ENCODE results near the gene PPP5C.
"Not testable (repeated sequence)": the region's sequence is repeated elsewhere in the genome, so short reads cannot be mapped to it uniquely, and the experiment has no call there.

The PPP5C gene

GRCh38 chr19:46364359-46364758 lies 17.5 kb downstream of the PPP5C start:
- no peak for DNase-seq

- DNase-seq = no peak
Observed at GRCh38 chr19:46365561-46365960, 18.7 kb downstream of the PPP5C start.

GRCh38 chr19:46366620-46367292 lies 19.9 kb downstream of the PPP5C start:
- no peak for DNase-seq

- no peak for DNase-seq
Observed at GRCh38 chr19:46367426-46367825, 20.5 kb downstream of the PPP5C start.

GRCh38 chr19:46368116-46368515 lies 21.2 kb downstream of the PPP5C start:
- no peak for DNase-seq

- no peak for DNase-seq
Observed at GRCh38 chr19:46369817-46370216, 22.9 kb downstream of the PPP5C start.

- no peak for DNase-seq
Observed at GRCh38 chr19:46371371-46371901, 24.5 kb downstream of the PPP5C start.

- peak in 2 of 51 donors; percentile 6 for DNase-seq
Observed at GRCh38 chr19:46372901-46373490, 26.1 kb downstream of the PPP5C start.

- DNase-seq = peak in 8 of 51 donors; percentile 8 to 54 (median 20)
Observed at GRCh38 chr19:46373491-46374359, 26.8 kb downstream of the PPP5C start.

- DNase-seq = no peak
Observed at GRCh38 chr19:46374536-46375475, 27.9 kb downstream of the PPP5C start.

- DNase-seq = not testable (repeated sequence)
Observed at GRCh38 chr19:46375476-46376067, 28.7 kb downstream of the PPP5C start.

GRCh38 chr19:46376241-46377153 lies 29.6 kb downstream of the PPP5C start:
- DNase-seq = no peak

- no peak for DNase-seq
Observed at GRCh38 chr19:46378268-46378667, 31.4 kb downstream of the PPP5C start.

GRCh38 chr19:46380690-46381089 lies 33.8 kb downstream of the PPP5C start:
- no peak for DNase-seq

GRCh38 chr19:46381346-46381745 lies 34.5 kb downstream of the PPP5C start:
- no peak for DNase-seq

GRCh38 chr19:46381756-46382345 lies 35.0 kb downstream of the PPP5C start:
- DNase-seq = no peak

- DNase-seq = no peak
Observed at GRCh38 chr19:46383171-46383815, 36.4 kb downstream of the PPP5C start.

GRCh38 chr19:46383846-46384245 lies 37.0 kb downstream of the PPP5C start:
- DNase-seq = no peak

GRCh38 chr19:46384396-46384795 lies 37.5 kb downstream of the PPP5C start:
- DNase-seq = no peak
